HEK293T (cell line): ENCODE measurements around the gene ZNF700.
"Not testable (repeated sequence)": the region's sequence is repeated elsewhere in the genome, so short reads cannot be mapped to it uniquely, and the experiment has no call there.

Experiments used
- CTCF ChIA-PET: fragments of 350-600 bp; formaldehyde crosslinking; extraction: SDS; loops from one replicate; lab custom pipeline; 2021; ENCODE audit warnings: antibody characterized with exemption, inconsistent platforms; lab: Yijun Ruan, JAX
- POLR2A ChIA-PET: fragments of 350-600 bp; formaldehyde crosslinking; extraction: SDS; loops from one replicate; lab custom pipeline; 2020; ENCODE audit warnings: antibody characterized with exemption, inconsistent platforms; lab: Yijun Ruan, JAX
- DNase-seq: peaks from one replicate; pipeline ENCODE4 v3.0.0; 2012; ENCODE audit warnings: mixed read lengths; ENCODE audit errors: extremely low spot score
- ARNT ChIP-seq: fragments of 450-650 bp; IDR thresholded peaks from 2 replicates; pipeline ENCODE4 v1.6.1; 2017; ENCODE audit warnings: mild to moderate bottlenecking
- BHLHE40 ChIP-seq: fragments of 450-650 bp; IDR thresholded peaks from 2 replicates; pipeline ENCODE4 v1.6.1; 2016; ENCODE audit warnings: mild to moderate bottlenecking, moderate library complexity, borderline replicate concordance
- CTBP1 ChIP-seq: fragments of 450-650 bp; IDR thresholded peaks from 2 replicates; pipeline ENCODE4 v1.6.1; 2016; ENCODE audit warnings: borderline replicate concordance
- ELF4 ChIP-seq: fragments of 450-650 bp; IDR thresholded peaks from 2 replicates; pipeline ENCODE4 v1.6.1; 2017; ENCODE audit warnings: antibody characterized with exemption
- FOXA1 ChIP-seq: fragments of 450-650 bp; IDR thresholded peaks from 2 replicates; pipeline ENCODE4 v1.6.1; 2016; ENCODE audit warnings: mild to moderate bottlenecking
- FOXK2 ChIP-seq: fragments of 450-650 bp; IDR thresholded peaks from 2 replicates; pipeline ENCODE4 v1.6.1; 2016; ENCODE audit warnings: mild to moderate bottlenecking
- FOXM1 ChIP-seq: fragments of 450-650 bp; IDR thresholded peaks from 2 replicates; pipeline ENCODE4 v1.6.1; 2017; ENCODE audit warnings: mild to moderate bottlenecking, borderline replicate concordance
- HDGF ChIP-seq: fragments of 450-650 bp; IDR thresholded peaks from 2 replicates; pipeline ENCODE4 v1.6.1; 2017; ENCODE audit warnings: antibody characterized with exemption, borderline replicate concordance
- L3MBTL2 ChIP-seq: fragments of 450-650 bp; conservative IDR thresholded peaks from 2 replicates; pipeline ENCODE4 v1.6.1; 2016; ENCODE audit warnings: mild to moderate bottlenecking
- LEF1 ChIP-seq: fragments of 450-650 bp; IDR thresholded peaks from 2 replicates; pipeline ENCODE4 v1.6.1; 2017; ENCODE audit warnings: mild to moderate bottlenecking, borderline replicate concordance
- NFRKB ChIP-seq: fragments of 450-650 bp; IDR thresholded peaks from 2 replicates; pipeline ENCODE4 v1.6.1; 2016; ENCODE audit warnings: mild to moderate bottlenecking, moderate library complexity
- SP1 ChIP-seq: fragments of 450-650 bp; IDR thresholded peaks from 2 replicates; pipeline ENCODE4 v1.6.1; 2017
- SUZ12 ChIP-seq: fragments of 450-650 bp; IDR thresholded peaks from 2 replicates; pipeline ENCODE4 v1.6.1; 2016; ENCODE audit warnings: mild to moderate bottlenecking
- TARDBP ChIP-seq: fragments of 450-650 bp; IDR thresholded peaks from 2 replicates; pipeline ENCODE4 v1.6.1; 2016
- ZNF384 ChIP-seq: fragments of 450-650 bp; IDR thresholded peaks from 2 replicates; pipeline ENCODE4 v1.6.1; 2016
- TF ChIP-seq, protein P1 (sequence below): fragments of 450-650 bp; IDR thresholded peaks from 2 replicates; pipeline ENCODE4 v1.6.1; 2016

ZNF700 gene

DNA sequence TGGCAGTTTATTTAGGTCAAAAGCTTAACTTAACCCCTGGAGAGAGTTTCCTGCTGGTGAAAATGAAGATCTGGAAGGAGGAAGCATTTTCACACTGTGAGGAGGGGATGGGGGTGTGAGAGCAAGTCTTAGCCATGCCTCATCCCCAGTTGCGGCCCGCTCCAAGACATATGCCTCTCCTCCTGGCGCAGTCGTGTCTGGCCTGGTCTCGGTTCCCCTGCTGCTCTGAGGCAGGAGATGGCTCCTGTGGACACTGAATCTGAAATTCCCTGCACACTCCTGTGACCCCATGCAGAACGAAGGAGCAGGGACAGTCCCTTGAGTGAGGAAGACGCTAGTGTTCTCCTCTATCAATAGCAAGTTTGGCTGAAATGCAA is 37.7 kb upstream of the ZNF700 start:
- no peak for TF ChIP-seq FOXA1
- TF ChIP-seq NFRKB, result no peak
- ChIA-PET CTCF (no interaction called here), POLR2A (interaction anchor here (0.6 kb wide), 1 partner anchor 282 kb away, joined by 3 read pairs; no protein-coding TSS in a partner anchor)
- DNase-seq, result no peak

DNA sequence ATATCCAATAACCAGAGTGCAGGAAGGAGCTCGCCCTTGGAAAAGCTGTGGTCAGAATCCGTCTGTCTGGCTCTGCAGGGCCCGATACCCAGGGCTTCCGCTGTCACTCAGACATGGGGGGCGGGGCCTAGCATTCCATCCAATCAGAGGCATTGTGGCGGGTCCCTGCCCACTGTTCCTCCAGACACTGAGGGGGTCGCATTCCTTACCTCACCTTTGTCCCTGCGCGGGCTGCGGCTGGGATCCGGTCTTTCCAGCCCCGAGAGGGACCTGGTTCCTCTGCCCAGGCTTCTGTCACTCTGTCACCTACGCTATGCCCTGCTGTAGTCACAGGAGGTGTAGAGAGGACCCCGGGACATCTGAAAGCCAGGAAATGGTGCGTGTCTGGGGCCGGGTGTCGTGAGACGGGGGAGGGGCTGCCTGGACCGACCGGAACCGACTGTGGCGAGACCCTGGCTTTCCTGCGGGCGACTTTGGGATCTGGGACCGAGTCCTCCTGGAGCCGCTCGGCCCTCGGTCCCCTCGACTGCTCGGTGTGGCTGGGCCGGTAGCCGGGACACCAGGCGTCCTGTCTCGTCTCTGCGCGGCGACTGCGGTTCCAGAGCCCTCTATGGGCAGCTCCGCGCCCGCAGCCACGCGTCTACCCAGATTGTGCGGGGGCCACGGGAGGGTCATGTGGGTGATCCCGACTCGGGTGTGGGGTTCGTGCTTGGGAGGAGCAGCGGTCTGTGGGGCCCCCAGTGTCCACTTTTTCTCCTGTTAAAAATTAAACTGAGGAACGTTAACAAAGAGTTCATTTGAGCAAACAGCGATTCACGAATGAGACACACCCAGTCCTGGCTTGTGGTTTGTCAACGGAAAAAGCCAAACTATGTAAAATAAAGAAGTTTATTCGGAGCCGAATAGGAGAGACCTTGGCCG is 37.0 kb upstream of the ZNF700 start, which contains the start of gene ZNF69:
TSS of gene ZNF69 (plus strand) at position 172 of the 921 bp plus-strand sequence. CDS start at position 314, 142 bp downstream.
- ChIA-PET CTCF (no interaction called here), POLR2A (interaction anchor here (0.6 kb wide), 1 partner anchor 283 kb away, joined by 3 read pairs; no protein-coding TSS in a partner anchor)
- DNase-seq, result no peak
- TF ChIP-seq ZNF384, result no peak
- no peak for TF ChIP-seq HDGF
- TF ChIP-seq FOXM1, result no peak
- TF ChIP-seq ELF4, result no peak
- TF ChIP-seq TARDBP, result no peak
- no peak for TF ChIP-seq L3MBTL2
- no peak for TF ChIP-seq ARNT
- TF ChIP-seq, protein P1, sequence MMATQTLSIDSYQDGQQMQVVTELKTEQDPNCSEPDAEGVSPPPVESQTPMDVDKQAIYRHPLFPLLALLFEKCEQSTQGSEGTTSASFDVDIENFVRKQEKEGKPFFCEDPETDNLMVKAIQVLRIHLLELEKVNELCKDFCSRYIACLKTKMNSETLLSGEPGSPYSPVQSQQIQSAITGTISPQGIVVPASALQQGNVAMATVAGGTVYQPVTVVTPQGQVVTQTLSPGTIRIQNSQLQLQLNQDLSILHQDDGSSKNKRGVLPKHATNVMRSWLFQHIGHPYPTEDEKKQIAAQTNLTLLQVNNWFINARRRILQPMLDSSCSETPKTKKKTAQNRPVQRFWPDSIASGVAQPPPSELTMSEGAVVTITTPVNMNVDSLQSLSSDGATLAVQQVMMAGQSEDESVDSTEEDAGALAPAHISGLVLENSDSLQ, result no peak
- TF ChIP-seq BHLHE40, result no peak
- TF ChIP-seq LEF1, result no peak
- no peak for TF ChIP-seq CTBP1
- no peak for TF ChIP-seq SUZ12
- no peak for TF ChIP-seq FOXA1
- TF ChIP-seq FOXK2, result no peak
- no peak for TF ChIP-seq SP1

DNA sequence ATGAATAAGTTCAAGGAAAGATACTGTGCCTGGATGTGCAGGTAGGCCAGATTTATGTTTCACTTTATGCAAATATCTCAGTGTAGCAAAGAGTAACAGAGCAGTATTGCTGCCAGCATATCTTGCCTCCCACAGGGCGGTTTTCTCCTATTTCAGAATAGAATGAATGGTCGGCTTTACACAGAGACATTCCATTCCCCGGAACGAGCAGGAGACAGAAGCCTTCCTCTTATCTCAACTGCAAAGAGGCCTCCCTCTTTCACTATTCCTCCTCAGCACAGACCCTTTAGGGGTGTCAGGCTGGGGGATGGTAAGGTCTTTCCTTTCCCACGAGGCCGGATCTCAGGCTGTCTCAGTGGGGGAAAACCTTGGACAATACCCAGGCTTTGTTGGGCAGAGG is 35.0 kb upstream of the ZNF700 start:
- CTCF ChIA-PET, DNase-seq, POLR2A ChIA-PET: not testable (repeated sequence)

DNA sequence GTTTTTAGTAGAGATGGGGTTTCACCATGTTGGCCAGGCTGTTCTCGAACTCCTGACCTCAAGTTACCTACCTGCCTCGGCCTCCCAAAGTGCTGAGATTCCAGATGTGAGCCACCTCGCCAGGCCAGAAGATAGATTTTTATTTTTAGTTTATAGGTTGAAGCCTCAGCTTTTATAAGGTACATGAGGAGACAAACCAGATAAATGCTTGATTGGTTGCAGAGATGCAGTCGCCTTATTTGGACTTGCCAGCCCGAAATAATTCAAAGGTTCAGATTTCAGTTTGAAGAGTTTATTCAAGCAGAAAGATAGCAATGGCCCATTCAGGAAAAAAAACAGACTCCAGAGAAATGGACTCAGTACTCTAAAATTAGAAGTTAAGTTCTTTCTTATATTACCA is 34.3 kb upstream of the ZNF700 start:
- ChIA-PET POLR2A (no interaction called here), CTCF (no interaction called here)
- TF ChIP-seq CTBP1 (no peak), ARNT (no peak), BHLHE40 (no peak), ELF4 (no peak), FOXA1 (no peak), ZNF384 (no peak), FOXM1 (no peak), SUZ12 (no peak), TARDBP (no peak), HDGF (no peak), SP1 (no peak), L3MBTL2 (no peak), NFRKB (no peak), FOXK2 (no peak), LEF1 (no peak)
- TF ChIP-seq, protein P1, result no peak
- DNase-seq, result no peak

DNA sequence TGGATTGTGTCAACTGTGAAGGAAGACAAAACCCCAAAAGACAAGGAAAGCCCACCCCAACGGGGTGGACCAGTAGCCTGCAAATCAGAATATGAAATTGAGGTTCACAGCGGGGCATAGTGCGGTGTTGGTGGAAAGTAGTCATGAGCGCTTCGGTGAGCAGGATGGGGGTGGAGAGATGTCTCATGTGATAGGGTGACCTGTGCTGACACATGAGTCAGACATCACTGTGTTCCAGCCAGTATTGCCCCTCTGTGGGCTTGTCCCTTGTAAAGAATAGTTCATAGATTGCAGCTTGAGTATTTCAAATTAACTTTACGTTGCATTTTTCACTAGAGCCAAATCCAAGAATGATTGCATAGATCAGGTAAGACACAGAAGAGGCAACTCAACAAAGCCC is 30.1 kb upstream of the ZNF700 start:
- ChIA-PET CTCF (no interaction called here), POLR2A (no interaction called here)
- no peak for TF ChIP-seq ELF4
- TF ChIP-seq, protein P1, result no peak
- no peak for TF ChIP-seq SUZ12
- TF ChIP-seq HDGF, result no peak
- no peak for TF ChIP-seq FOXM1
- no peak for TF ChIP-seq NFRKB
- TF ChIP-seq FOXK2, result no peak
- TF ChIP-seq BHLHE40, result no peak
- no peak for TF ChIP-seq LEF1
- no peak for TF ChIP-seq TARDBP
- TF ChIP-seq SP1, result no peak
- no peak for TF ChIP-seq ZNF384
- TF ChIP-seq ARNT, result no peak
- no peak for TF ChIP-seq FOXA1
- TF ChIP-seq L3MBTL2, result no peak
- no peak for TF ChIP-seq CTBP1
- DNase-seq, result no peak

DNA sequence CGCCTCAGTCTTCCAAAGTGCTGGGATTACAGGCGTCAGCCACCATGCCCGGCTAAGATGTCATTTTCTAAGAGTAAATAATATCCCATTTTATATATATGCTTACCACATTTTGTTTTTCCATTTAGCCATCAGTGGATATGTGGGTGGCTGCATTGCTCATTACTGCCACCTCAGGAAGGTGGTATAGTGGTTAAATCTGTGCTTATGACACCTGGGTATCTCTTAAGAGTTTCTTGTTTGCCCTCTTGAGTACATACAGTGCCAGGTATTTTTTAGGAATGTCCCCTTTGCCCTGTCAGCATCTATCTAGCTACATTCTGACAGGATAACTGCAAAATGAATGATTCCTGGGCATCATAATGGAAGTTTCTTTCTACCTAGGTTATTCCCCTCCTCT is 22.7 kb upstream of the ZNF700 start:
- CTCF ChIA-PET, result no interaction called here
- DNase-seq, result no peak
- POLR2A ChIA-PET, result no interaction called here
- no peak for TF ChIP-seq BHLHE40
- TF ChIP-seq ELF4, result no peak
